SH-SY5Y (cell line): ENCODE results near the gene TSPAN19.

Experiments used
- GATA2 ChIP-seq: IDR thresholded peaks from 2 replicates; pipeline ENCODE4 v1.6.1; 2011; ENCODE audit warnings: mild to moderate bottlenecking, low read depth, low read length
- GATA3 ChIP-seq: IDR thresholded peaks from 2 replicates; pipeline ENCODE4 v1.6.1; 2011; ENCODE audit warnings: low read depth, mild to moderate bottlenecking, low read length, moderate library complexity

DNA sequence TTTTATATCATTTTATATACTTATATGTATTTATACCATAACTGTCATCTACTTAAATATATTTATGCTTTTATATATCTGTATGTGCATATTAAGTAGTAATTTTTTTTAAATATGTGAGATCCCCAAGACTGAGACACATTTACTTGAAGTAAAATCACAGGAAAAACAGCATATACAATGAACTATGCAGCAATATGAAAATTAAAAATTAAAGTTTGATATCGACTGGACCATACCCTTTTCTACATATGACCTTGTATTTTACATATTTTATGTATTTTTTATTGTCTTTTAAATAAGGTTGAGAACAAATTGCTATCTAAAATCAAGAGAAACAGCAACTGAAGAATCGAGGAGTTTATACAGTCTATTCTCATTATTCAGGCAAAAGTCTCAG is 50.0 kb downstream of the TSPAN19 start:
- TF ChIP-seq GATA2, result no peak
- no peak for TF ChIP-seq GATA3
